Erythroblast (primary cell): Measurements from ENCODE around the gene BRD1.
"Not testable (repeated sequence)": the region's sequence is repeated elsewhere in the genome, so short reads cannot be mapped to it uniquely, and the experiment has no call there.

Experiments
- DNase-seq, 2 experiments: peaks; one replicate each; lab custom pipeline; 2025; lab: John Stamatoyannopoulos, UW
- GATA1 ChIP-seq: IDR thresholded peaks from 2 replicates; pipeline ENCODE4 v1.6.1; 2011; ENCODE audit warnings: low read depth, mild to moderate bottlenecking, control low read depth, low read length, moderate library complexity
- POLR2A ChIP-seq: IDR thresholded peaks from 2 replicates; pipeline ENCODE4 v1.6.1; 2011; ENCODE audit warnings: mild to moderate bottlenecking, low read length

The BRD1 gene

DNA sequence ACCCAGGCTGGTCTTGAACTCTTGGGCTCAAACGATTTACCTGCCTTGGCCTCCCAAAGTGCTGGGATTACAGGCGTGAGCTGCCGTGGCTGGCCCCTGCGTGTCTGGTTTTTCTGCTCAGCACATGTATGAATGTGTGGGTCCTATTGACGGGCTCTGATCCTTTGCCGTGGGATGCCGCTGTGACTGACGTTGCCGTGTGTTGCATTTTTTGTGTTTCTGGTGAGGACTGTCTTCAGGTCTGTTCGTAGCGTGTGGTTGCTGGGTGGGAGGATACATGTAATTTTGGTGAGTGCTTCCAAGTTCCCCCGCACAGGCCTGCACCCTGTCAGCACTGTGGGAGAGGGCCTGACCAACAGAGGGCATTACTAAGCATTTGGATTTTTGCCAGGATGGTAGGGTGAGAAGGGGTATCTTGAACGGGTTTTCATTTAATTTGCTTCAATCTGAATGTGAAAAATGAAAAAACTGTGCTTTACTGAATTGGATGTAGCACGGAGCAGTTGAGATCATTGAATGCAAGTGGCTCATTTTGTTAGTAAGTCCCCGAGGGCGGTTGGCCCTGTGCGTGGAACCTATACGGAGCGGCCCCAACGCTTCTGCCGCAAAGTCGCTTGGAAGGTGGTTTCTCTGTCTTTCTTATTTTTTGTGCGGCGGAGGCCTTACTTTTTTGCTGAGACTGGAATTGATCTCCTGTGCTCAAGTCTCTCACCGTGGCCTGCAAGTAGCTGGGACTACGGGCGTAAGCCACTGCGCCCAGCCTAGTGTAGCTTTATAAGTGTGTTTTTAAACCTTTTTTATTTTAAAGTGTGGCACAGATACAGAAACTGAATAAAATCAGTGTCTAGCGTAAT, 34.2 kb upstream of the BRD1 start:
- no peak for DNase-seq

DNA sequence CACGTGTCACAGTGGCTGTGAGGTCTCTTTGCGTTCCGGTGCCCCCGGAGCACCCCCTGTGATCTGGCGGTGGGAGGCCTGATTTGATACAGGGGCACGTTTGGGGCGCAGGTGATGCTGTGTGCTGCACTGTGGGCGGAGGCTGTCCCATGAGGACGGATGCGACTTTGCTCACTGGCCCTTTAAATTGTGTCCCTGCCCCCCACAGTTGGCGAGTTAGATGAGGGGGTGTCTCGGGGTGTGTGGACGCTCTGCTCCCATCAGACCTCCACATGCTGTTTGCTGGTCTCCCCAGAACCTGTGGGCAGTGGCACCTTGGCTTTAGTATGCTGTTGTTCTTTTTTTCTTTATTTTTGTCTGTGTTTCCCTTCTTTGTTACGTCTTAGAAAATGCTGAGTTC, 31.2 kb upstream of the BRD1 start:
- DNase-seq = no peak
- TF ChIP-seq POLR2A = no peak
- no peak for TF ChIP-seq GATA1

More for the DNA sequence above, 34.2 kb upstream of the BRD1 start:
- TF ChIP-seq GATA1 (no peak), POLR2A (no peak)

DNA sequence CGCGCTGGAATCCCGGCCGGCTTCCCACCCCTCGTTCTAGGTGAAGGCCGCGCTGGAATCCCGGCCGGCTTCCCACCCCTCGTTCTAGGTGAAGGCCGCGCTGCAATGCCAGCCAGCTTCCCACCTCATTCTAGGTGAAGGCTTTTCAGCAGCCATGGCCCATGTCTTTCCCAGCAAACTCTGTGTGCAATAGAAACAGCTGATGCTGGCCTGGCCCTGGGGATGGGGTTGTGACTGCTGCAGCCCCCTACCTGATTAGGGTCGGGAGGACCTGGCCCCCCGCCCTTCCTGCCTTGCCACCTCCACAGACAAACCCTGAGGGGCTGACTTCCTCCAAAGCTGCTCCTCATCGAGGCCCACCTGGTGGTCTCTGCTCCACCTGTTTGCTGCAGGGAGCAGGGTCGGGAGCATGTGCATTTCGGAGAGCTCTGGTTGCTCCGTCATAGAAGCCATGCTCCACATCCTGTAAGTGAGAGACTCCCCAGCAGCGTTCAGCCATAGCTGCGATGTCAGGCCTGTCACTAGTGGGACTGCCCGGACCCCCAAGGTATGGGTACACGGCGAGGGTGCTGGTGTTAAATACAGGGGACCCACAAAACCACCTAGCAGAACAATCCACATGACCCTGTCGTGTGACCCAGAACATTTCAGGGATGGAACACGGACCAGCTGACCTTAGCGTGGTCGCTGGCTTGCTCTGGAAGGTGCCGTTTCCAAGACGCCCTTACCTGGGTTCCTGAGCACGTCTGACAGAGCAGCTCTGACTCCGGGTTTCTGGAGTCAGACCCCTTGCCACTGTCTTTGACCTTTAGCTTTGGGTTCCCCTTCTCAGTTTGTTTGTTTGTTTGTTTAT, 29.3 kb upstream of the BRD1 start:
- TF ChIP-seq GATA1 (no peak), POLR2A (no peak)

DNA sequence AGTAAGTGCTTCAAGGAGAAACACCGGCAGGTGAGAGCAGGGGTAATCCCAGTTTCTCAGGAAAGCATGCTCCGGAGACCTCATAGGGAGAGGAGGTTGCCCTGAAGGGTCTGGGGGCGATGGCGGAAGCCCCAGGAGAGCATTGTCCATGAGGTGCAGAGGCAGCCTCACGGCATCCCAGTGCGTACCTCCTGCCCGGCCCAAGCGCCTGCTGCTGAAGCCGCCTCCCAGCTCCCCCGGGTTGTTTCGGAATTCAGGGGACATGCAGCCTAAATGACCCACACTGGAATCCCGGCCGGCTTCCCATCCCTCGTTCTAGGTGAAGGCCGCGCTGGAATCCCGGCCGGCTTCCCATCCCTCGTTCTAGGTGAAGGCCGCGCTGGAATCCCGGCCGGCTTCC, 28.7 kb upstream of the BRD1 start:
- TF ChIP-seq POLR2A = no peak
- no peak for TF ChIP-seq GATA1

More for the DNA sequence above, 29.3 kb upstream of the BRD1 start:
- DNase-seq = no peak

DNA sequence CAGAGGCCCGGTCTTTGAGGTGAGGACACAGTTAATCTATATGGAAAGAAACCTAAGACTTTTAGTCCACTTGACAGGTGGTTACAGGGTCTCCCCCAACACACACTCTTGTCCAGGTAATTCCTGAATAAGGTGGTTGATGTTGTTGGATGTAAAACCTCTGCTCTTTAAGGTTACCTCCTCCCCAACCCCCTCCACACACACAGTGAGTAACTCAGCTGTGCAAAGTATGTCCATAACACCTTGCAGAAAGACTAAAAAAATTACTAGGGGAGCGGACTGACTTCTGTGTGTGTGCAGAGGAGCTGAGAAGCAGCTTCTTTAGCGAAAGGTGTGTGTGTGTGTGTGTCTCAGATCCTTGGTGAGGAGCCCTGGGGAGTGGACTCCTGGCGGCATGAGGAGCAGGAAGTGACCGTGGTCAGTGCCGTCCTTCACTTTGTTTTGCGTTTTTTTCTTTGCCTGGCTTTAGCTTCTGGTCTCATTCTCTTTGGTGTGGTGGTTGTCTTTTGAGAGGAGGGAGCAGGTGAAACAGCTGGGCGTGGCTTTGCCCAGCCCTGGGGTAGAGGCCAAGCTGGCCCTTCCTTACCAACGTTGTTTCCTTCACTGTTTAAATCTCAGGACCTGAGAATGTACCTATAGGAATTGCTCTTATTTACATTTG, 27.7 kb upstream of the BRD1 start:
- DNase-seq = peak in 1 of 2 experiments; percentile 43
- TF ChIP-seq POLR2A (no peak), GATA1 (no peak)

More for the DNA sequence above, 28.7 kb upstream of the BRD1 start:
- DNase-seq = no peak

DNA sequence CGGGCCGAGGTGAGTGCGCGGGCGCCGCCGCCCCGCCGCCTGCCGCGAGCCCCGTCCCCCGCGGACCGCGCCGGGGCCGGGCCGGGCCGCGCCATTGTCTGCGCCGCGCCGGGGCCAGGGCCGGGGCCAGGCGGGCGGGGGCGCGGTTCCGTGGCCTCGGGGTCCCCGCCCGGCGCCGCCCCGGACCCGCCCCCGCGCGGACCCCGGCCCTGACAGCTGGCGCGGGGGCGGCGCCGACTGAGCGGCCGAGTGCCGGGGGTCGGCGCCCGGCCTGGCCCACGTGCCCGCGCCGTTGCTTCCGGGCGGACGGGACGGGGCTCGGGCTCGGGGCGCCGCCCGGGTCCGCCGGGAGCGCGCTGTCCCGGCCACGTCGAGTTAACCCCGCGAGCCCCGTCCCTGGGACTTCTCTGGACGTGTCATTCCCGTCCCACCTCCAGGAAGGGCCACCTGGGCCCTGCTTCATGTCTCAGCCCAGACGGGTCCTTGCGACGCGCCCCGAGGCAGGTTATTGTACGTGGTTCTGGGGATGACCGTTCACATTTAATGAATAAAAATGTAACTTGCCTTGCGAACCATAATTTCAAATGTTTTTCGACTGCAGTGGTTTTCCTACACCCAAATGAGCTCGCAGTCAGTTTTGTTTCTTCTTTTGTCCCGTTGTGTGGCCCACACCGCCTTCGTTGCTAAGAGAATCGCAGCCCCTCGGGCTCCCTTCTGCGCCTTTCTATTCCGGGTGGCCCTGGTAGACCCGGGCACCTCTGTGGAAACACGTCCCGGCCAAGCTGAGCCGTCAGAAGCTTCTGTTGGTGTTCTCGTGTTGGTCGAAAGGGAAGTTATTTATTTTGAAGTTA, 26.5 kb upstream of the BRD1 start:
- peak; percentile 70 to 79 for DNase-seq
- TF ChIP-seq POLR2A (no peak), GATA1 (no peak)

DNA sequence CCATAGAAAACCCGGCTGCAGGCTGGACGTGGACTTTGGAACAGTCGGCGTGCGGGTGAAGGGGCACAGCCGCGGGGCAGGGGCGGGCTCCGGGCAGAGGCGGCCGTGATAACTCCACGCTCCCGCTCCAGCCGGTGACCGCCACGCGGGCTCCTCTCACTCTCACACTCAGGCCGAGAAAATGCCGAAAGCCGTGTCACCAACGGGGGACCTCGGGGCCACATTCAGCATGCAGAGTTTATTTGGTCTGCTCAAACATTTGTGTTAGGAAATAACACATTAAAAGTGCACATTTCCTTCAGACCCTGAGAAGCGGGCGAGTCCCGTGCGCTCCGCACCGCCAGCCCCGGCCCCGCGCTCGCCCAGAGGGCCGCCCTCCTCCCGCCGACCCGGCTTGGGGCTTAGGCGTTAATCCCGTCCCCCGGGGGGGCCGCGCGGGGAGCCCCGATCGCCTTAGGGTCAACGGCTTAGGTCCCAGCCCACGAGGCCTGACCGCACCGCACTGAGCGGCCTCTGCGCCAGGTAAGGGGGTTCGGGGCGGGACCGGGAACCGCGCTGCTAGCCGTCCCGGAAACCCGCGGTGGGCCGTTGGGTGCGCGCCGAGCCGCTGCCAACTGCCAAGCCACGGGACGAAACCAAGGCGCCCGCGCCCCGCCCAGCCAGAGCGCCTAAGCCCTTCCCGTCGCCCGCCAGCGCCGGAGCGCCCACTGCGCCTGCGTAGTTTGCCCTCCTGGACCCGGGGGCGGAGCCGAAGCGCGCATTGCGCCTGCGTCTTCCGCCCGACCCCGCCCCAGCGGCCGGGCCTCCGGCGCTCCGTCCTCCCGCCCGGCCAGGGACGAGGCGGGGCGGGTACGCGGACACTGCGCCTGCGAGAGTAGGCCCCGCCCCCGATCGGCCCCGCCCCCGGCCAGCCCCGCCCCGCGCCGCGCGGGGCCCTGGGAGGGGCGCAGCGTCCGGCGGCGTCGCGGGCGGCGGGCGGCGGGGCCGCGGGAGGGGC, 25.5 kb upstream of the BRD1 start, which contains the start of gene ZBED4:
TSS of gene ZBED4 (plus strand) at position 947 of the 997 bp plus-strand sequence. CDS start 29,819 bp downstream, outside the sequence.
- DNase-seq = peak; percentile 97 to 99
- peak; percentile 92 for TF ChIP-seq POLR2A
- TF ChIP-seq GATA1 = no peak

DNA sequence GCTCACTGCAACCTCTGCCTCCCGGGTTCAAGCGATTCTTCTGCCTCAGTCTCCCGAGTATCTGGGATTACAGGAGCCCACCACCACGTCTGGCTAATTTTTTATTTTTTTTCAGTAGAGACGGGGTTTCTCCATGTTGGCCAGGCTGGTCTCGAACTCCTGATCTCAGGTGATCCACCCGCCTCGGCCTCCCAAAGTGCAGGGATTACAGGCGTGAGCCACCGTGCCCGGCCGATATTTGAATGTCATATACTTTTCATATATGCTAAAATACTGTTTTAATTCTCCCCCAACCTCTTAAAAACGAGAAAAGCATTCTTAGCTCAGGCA, 24.9 kb upstream of the BRD1 start:
- DNase-seq = not testable (repeated sequence)

DNA sequence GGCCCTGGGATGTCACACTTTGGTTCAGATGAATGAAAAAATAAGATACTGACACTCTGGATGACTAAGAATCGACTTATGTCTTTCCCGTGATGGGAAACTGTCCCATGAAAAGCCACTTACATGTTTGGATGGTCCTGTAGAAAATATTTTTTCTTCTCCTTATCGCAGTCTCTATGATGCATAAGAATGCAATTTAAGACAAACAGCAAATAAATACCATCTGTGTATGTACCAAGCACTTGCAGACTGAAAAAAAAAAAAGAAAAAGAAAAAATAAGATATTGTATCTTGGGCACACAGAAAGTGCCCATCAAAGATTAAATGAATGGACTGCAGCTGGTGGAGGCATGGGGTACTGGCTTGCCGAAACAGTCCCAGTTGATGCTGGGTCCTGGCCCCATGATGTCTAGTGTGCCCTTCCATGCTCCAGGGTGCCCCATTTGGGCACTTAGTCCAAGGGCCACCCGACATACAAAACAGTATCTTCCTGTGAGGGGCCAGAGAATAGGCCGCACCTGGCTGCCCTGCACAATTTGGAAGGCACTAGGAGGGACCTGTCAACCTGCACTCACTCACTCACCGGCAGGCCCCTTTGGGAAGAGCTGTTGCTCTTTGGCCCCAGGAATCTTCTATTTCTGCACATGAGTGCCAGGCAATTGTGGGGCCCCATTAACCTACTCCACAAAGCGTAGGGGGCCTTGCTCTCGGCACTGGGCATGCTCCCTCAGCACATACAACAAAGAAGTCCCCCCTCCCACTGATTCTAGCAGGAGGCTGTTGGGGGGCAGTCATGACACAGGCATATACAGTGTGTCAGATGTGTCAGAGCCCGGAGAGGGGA, 23.5 kb upstream of the BRD1 start:
- no peak for TF ChIP-seq GATA1
- no peak for TF ChIP-seq POLR2A
- no peak for DNase-seq

DNA sequence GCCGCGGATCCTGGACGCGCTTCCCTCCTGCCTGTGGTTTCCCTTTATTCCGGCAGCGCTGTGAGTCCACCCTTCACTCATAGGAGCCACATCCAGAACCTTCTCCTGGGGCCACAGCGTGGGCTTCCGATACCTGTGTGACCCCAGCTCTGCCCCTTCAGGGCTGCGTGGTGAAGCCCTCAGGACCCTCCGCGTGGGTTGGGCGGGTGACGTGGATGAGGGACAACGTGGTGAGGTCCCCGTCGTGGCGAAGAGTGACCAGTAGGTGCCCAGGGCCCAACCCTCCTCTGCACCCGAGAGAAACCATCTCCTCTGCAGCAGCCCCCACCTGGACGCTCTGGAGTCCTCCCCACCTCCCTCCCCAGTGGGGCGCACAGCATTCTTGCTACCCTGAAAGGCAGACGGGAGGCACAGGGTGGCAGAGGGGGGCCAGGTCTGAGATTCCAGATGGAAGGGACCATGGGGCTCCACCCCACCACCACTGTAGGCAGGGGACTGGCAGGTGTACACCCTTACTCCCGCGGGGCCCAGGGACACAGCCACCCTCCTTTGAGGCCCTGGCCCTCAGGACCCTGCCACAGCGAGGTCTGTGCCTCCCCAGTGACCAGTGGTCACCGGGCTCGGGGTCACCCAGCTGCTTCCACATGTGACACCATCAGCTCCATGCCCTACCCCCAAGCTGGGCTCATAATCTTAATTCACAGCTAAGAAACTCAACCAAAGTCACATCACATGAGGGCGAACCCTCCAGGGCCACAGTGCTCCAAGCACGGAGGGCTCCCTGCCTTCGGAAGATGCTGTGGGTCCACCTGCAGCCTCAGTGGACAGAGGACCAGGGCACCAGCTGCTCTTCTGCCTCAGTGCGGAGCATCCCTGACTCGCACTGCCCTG, 22.6 kb upstream of the BRD1 start:
- DNase-seq = no peak
- TF ChIP-seq GATA1 (no peak), POLR2A (no peak)
